Measurements from ENCODE around the gene SF1.

SF1 gene

DNA sequence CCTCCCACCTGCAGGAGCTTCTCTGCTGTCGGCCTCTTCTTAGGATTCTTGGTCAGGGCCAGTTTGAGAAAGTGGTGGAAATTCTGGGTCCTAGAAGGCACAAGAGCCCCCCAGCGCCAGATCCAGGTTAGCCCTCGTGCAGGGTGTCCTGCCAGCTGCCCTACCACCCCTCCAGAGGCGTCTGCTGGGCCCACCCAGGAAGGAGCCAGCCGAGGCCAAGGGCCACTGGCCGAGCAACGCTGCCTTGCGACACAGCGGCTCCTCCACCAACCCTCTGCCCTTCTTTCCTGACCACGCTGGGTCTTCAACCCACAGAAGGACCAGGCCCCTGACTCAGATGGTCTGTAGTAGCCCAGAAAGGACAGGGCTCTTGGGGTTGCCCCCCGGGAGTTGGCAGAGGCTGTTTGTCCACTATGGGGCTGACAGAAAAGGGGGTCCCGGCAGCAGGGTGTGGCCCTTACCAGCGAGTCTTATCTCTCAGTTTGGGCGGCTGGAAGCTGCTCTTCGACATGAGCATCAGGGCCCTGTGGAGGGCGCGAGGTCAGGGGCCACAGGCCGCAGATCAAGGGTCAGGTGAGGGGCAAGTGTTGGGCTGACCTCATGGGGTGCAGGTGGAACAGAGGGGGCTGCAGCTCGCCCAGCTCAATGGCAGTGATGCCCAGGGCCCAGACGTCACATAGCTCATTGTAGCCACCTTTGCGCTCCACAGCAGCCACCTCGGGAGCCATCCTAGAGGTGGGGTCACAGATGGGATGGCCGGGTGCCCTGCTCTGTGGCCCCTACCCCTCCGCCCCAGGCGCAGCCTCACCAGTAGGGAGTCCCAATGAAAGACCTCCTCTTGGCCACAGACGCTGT is 22.2 kb upstream of the SF1 start:
- H3K4me3 ChIP-seq (replicated peaks; ENCODE audit: low read depth, low read length) = no peak overlapping the region
- no peak for DNase-seq (ENCODE audit: low read depth)
- TF ChIP-seq CTCF (IDR thresholded peaks at IDR 0.05; ENCODE audit: low read length, missing control alignments) = no peak

DNA sequence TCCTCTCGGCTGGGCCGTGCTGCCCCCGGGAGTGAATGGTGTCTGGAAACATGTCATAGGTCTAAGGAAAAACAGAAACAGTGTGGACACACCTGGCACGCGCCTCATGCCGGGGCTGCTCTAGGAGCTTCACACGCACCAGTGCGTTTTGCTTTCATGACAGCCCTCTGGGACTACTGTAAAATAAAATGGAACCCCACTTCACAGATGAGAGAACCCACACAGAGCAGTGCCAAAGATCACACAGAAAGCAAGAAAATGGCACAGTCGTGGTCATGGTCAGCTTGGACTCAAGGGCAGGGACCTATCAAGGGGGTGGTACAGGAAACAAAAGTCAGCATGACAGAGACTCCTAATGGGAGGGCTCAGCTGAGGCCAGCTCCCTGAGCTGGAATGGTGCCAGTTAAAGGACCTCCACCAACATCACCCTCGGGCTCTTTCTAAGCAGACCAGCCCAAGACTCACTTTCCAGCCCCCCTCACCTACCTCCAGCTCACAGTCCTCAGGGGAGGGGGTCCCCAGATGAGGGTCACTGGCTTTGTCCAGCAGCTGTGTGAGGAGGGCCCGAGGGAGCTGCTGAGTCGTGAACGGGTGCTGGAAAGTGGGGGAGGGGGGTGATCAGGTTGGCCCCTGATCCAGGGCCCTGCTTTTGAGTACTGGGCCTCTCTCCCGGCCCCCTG is 21.4 kb upstream of the SF1 start:
- H3K4me3 ChIP-seq (replicated peaks; ENCODE audit: low read depth, low read length) = no peak overlapping the region
- no peak for TF ChIP-seq CTCF (IDR thresholded peaks at IDR 0.05; ENCODE audit: low read length, missing control alignments)
- DNase-seq (ENCODE audit: low read depth) = peak; percentile 19

- H3K4me3 ChIP-seq (replicated peaks; ENCODE audit: low read depth, low read length) = no peak overlapping the region
- no peak for TF ChIP-seq CTCF (IDR thresholded peaks at IDR 0.05; ENCODE audit: low read length, missing control alignments)
- no peak for DNase-seq (ENCODE audit: low read depth)
Measured at GRCh38 chr11:64799256-64799622, 20.9 kb upstream of the SF1 start.

- no peak for DNase-seq (ENCODE audit: low read depth)
- TF ChIP-seq CTCF (IDR thresholded peaks at IDR 0.05; ENCODE audit: low read length, missing control alignments) = no peak
- H3K4me3 ChIP-seq (replicated peaks; ENCODE audit: low read depth, low read length) = no peak overlapping the region
Measured at GRCh38 chr11:64796757-64797541, 18.6 kb upstream of the SF1 start.

GRCh38 chr11:64796047-64796756 is 17.9 kb upstream of the SF1 start:
- no peak for TF ChIP-seq CTCF (IDR thresholded peaks at IDR 0.05; ENCODE audit: low read length, missing control alignments)
- DNase-seq (ENCODE audit: low read depth) = no peak
- H3K4me3 ChIP-seq (replicated peaks; ENCODE audit: low read depth, low read length) = no peak overlapping the region

- no peak overlapping the region for H3K4me3 ChIP-seq (replicated peaks; ENCODE audit: low read depth, low read length)
- TF ChIP-seq CTCF (IDR thresholded peaks at IDR 0.05; ENCODE audit: low read length, missing control alignments) = no peak
- DNase-seq (ENCODE audit: low read depth) = no peak
Measured at GRCh38 chr11:64794526-64794925, 16.2 kb upstream of the SF1 start.

Data from fibroblast of pulmonary artery (primary cell).